GM23338 (cell line): ENCODE data around the gene GPHA2. TPM values are rescaled to one million over a fixed set of nuclear protein-coding genes. Genes with fewer than 3 reads are reported as not detected.

Experiments used
- ATAC-seq: fragments of 200-7000 bp; cut with Tn5 transposase; 3 replicates; pipeline ENCODE4 v1.9.1; 2020
- DNase-seq: peaks from one replicate; pipeline ENCODE4 v3.0.0-alpha.2; 2015; ENCODE audit warnings: low spot score
- H2AFZ ChIP-seq: fragments of 200-600 bp; sonication (generic); 2 replicates; pipeline ENCODE4 v1.8.0; 2016; ENCODE audit warnings: antibody characterized with exemption, mild to moderate bottlenecking, moderate library complexity
- H3F3A ChIP-seq: fragments of 200-600 bp; sonication (generic); replicated peaks from 2 replicates; pipeline ENCODE4 v1.8.0; 2017; ENCODE audit warnings: antibody characterized with exemption, mixed run types, low read depth
- H3K27ac ChIP-seq: fragments of 200-600 bp; sonication (generic); 2 replicates; pipeline ENCODE4 v1.6.1; 2016; ENCODE audit warnings: low read depth
- H3K27me3 ChIP-seq: fragments of 200-600 bp; sonication (generic); 2 replicates; pipeline ENCODE4 v1.8.0; 2016; ENCODE audit warnings: mild to moderate bottlenecking, mixed run types, moderate library complexity; ENCODE audit not compliant: insufficient read depth
- H3K36me3 ChIP-seq: fragments of 200-600 bp; sonication (generic); 2 replicates; pipeline ENCODE4 v1.8.0; 2016; ENCODE audit warnings: mild to moderate bottlenecking; ENCODE audit not compliant: insufficient read depth
- H3K4me1 ChIP-seq: fragments of 200-600 bp; sonication (generic); 2 replicates; pipeline ENCODE4 v1.8.0; 2016; ENCODE audit warnings: mild to moderate bottlenecking, moderate library complexity; ENCODE audit not compliant: insufficient read depth
- H3K4me2 ChIP-seq: fragments of 200-600 bp; sonication (generic); 2 replicates; pipeline ENCODE4 v1.7.1; 2017; ENCODE audit warnings: mixed run types
- H3K4me3 ChIP-seq: fragments of 200-600 bp; sonication (generic); 2 replicates; pipeline ENCODE4 v1.6.1; 2016; ENCODE audit warnings: mixed run types
- H3K79me2 ChIP-seq: fragments of 200-600 bp; sonication (generic); replicated peaks from 2 replicates; pipeline ENCODE4 v1.8.0; 2017; ENCODE audit warnings: mild to moderate bottlenecking; ENCODE audit not compliant: insufficient read depth
- H3K9me2 ChIP-seq: fragments of 200-600 bp; sonication (generic); 2 replicates; pipeline ENCODE4 v1.8.0; 2017; ENCODE audit not compliant: insufficient read depth
- H4K20me1 ChIP-seq: fragments of 200-600 bp; sonication (generic); replicated peaks from 2 replicates; pipeline ENCODE4 v1.8.0; 2017; ENCODE audit warnings: mild to moderate bottlenecking; ENCODE audit not compliant: insufficient read depth
- H3K27ac Mint-ChIP-seq: 2 replicates; pipeline ENCODE4 v1.8.0; 2020; ENCODE audit warnings: inconsistent platforms, mild to moderate bottlenecking, moderate library complexity, mixed read lengths
- H3K27me3 Mint-ChIP-seq: 3 replicates; pipeline ENCODE4 v1.8.0; 2022; ENCODE audit warnings: low read depth, mild to moderate bottlenecking, moderate library complexity, mixed read lengths, inconsistent platforms; ENCODE audit not compliant: insufficient read depth, poor library complexity
- H3K36me3 Mint-ChIP-seq: 3 replicates; pipeline ENCODE4 v1.8.0; 2021; ENCODE audit warnings: low read depth, mild to moderate bottlenecking, inconsistent platforms, moderate library complexity, mixed read lengths
- H3K4me1 Mint-ChIP-seq: 3 replicates; pipeline ENCODE4 v1.8.0; 2020; ENCODE audit warnings: mild to moderate bottlenecking, inconsistent platforms, mixed read lengths
- H3K4me3 Mint-ChIP-seq: 3 replicates; pipeline ENCODE4 v1.8.0; 2021; ENCODE audit warnings: moderate library complexity, mild to moderate bottlenecking, inconsistent platforms, mixed read lengths
- H3K9me3 Mint-ChIP-seq: 3 replicates; pipeline ENCODE4 v1.8.0; 2020; ENCODE audit warnings: moderate library complexity, mild to moderate bottlenecking, inconsistent platforms, mixed read lengths
- CREB1 ChIP-seq: fragments of 250-450 bp; sonication (Bioruptor Pico); IDR thresholded peaks from 2 replicates; pipeline ENCODE4 v1.5.0; 2020; ENCODE audit warnings: low read depth, mild to moderate bottlenecking, moderate library complexity
- EZH2 ChIP-seq: fragments of 200-600 bp; sonication (generic); IDR thresholded peaks from one replicate; pipeline ENCODE4 v1.8.0; 2017; ENCODE audit warnings: antibody characterized with exemption, mild to moderate bottlenecking, low read depth; ENCODE audit not compliant: unreplicated experiment
- NANOG ChIP-seq: IDR thresholded peaks from 2 replicates; pipeline ENCODE4 v1.6.1; 2016; ENCODE audit warnings: antibody characterized with exemption, borderline replicate concordance
- POLR2AphosphoS5 ChIP-seq: IDR thresholded peaks from 2 replicates; pipeline ENCODE4 v1.6.1; 2016; ENCODE audit warnings: antibody characterized with exemption, low read depth
- STAT1 ChIP-seq: IDR thresholded peaks from one replicate; pipeline ENCODE4 v1.6.1; 2016; ENCODE audit warnings: antibody characterized with exemption; ENCODE audit not compliant: unreplicated experiment
- ZNF114 ChIP-seq: fragments of 250-450 bp; sonication (Bioruptor Pico); IDR thresholded peaks from 2 replicates; pipeline ENCODE4 v1.5.0; 2020; ENCODE audit warnings: mild to moderate bottlenecking, moderate library complexity
- ZNF331 ChIP-seq: fragments of 250-450 bp; sonication (Bioruptor Pico); IDR thresholded peaks from 2 replicates; pipeline ENCODE4 v1.5.0; 2020; ENCODE audit warnings: low read depth, mild to moderate bottlenecking, moderate library complexity
- polyA plus RNA-seq: library from polyadenylated mRNA; unstranded; fragments of >200 nt; fragmentation: Nextera tagmentation; extraction: Ambion mirVana; gene quantifications from 2 replicates; pipeline ENCODE4 v1.2.1, GENCODE V29; 2016
- total RNA-seq: library from RNA; depleted of rRNA; stranded (reverse); fragments of >200 nt; shearing (Covaris generic); gene quantifications from 2 replicates; pipeline ENCODE4 v1.2.3, GENCODE V29; 2014
- TF ChIP-seq, protein P1 (sequence below): fragments of 250-450 bp; sonication (Bioruptor Pico); IDR thresholded peaks from 2 replicates; pipeline ENCODE4 v1.5.0; 2020; ENCODE audit warnings: mild to moderate bottlenecking, moderate library complexity
- TF ChIP-seq, protein P2 (sequence below): IDR thresholded peaks from 2 replicates; pipeline ENCODE4 v1.6.1; 2016; ENCODE audit warnings: antibody characterized with exemption

The GPHA2 gene
- total and polyA plus RNA-seq, 2 experiments from 2014 or later: 0.83 to 1.8 TPM

DNA sequence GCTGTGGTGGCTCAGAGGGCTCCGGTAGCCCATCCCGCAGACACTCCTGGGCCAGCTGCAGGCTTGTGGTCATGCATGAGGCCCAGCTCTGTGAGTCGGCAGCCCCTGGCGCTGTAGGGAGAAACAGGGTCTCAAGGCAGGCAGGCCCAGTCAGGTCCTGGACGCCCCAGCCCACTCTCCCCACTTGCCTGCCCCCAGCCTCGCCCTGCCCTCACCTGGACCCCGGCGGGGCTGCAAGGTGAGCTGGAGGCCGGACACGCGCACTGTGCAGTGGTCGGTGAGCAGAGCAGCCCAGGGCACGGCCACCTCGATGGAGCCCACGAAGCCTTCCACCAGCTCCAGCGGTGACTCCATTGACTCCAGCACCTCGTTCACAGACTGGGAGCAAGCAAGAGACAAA lies 21.6 kb downstream of the GPHA2 start:
- Histone ChIP-seq H3F3A (no peaks in the 10 kb centered on the region), H4K20me1 (no peaks in the 10 kb centered on the region), H3K9me2 (no peaks in the 10 kb centered on the region), H2AFZ (no peak overlapping the region), H3K27ac (no peak overlapping the region), H3K4me3 (no peak overlapping the region), H3K4me1 (peaks cover 8% of the 10 kb centered on the region), H3K27me3 (no peaks in the 10 kb centered on the region), H3K79me2 (no peaks in the 10 kb centered on the region; the same call in 1 of the 2 replicates), H3K36me3 (no peaks in the 10 kb centered on the region), H3K4me2 (no peak overlapping the region)
- ATAC-seq (no peak), DNase-seq (no peak)
- Mint-ChIP-seq H3K27ac (no peak overlapping the region; the same call in 1 of the 2 replicates), H3K36me3 (peaks cover 6% of the 10 kb centered on the region), H3K27me3 (peaks cover 7% of the 10 kb centered on the region), H3K4me1 (peaks cover 17% of the 10 kb centered on the region), H3K4me3 (no peak overlapping the region), H3K9me3 (no peaks in the 10 kb centered on the region)
- TF ChIP-seq EZH2: no peak
- no peak for TF ChIP-seq ZNF331
- TF ChIP-seq, protein P1, sequence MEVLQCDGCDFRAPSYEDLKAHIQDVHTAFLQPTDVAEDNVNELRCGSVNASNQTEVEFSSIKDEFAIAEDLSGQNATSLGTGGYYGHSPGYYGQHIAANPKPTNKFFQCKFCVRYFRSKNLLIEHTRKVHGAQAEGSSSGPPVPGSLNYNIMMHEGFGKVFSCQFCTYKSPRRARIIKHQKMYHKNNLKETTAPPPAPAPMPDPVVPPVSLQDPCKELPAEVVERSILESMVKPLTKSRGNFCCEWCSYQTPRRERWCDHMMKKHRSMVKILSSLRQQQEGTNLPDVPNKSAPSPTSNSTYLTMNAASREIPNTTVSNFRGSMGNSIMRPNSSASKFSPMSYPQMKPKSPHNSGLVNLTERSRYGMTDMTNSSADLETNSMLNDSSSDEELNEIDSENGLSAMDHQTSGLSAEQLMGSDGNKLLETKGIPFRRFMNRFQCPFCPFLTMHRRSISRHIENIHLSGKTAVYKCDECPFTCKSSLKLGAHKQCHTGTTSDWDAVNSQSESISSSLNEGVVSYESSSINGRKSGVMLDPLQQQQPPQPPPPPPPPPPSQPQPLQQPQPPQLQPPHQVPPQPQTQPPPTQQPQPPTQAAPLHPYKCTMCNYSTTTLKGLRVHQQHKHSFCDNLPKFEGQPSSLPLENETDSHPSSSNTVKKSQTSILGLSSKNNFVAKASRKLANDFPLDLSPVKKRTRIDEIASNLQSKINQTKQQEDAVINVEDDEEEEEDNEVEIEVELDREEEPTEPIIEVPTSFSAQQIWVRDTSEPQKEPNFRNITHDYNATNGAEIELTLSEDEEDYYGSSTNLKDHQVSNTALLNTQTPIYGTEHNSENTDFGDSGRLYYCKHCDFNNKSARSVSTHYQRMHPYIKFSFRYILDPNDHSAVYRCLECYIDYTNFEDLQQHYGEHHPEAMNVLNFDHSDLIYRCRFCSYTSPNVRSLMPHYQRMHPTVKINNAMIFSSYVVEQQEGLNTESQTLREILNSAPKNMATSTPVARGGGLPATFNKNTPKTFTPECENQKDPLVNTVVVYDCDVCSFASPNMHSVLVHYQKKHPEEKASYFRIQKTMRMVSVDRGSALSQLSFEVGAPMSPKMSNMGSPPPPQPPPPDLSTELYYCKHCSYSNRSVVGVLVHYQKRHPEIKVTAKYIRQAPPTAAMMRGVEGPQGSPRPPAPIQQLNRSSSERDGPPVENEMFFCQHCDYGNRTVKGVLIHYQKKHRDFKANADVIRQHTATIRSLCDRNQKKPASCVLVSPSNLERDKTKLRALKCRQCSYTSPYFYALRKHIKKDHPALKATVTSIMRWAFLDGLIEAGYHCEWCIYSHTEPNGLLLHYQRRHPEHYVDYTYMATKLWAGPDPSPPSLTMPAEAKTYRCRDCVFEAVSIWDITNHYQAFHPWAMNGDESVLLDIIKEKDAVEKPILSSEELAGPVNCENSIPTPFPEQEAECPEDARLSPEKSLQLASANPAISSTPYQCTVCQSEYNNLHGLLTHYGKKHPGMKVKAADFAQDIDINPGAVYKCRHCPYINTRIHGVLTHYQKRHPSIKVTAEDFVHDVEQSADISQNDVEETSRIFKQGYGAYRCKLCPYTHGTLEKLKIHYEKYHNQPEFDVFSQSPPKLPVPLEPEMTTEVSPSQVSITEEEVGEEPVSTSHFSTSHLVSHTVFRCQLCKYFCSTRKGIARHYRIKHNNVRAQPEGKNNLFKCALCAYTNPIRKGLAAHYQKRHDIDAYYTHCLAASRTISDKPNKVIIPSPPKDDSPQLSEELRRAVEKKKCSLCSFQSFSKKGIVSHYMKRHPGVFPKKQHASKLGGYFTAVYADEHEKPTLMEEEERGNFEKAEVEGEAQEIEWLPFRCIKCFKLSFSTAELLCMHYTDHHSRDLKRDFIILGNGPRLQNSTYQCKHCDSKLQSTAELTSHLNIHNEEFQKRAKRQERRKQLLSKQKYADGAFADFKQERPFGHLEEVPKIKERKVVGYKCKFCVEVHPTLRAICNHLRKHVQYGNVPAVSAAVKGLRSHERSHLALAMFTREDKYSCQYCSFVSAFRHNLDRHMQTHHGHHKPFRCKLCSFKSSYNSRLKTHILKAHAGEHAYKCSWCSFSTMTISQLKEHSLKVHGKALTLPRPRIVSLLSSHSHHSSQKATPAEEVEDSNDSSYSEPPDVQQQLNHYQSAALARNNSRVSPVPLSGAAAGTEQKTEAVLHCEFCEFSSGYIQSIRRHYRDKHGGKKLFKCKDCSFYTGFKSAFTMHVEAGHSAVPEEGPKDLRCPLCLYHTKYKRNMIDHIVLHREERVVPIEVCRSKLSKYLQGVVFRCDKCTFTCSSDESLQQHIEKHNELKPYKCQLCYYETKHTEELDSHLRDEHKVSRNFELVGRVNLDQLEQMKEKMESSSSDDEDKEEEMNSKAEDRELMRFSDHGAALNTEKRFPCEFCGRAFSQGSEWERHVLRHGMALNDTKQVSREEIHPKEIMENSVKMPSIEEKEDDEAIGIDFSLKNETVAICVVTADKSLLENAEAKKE (CRISPR knock-in tag): no peak
- no peak for TF ChIP-seq POLR2AphosphoS5
- TF ChIP-seq, protein P2, sequence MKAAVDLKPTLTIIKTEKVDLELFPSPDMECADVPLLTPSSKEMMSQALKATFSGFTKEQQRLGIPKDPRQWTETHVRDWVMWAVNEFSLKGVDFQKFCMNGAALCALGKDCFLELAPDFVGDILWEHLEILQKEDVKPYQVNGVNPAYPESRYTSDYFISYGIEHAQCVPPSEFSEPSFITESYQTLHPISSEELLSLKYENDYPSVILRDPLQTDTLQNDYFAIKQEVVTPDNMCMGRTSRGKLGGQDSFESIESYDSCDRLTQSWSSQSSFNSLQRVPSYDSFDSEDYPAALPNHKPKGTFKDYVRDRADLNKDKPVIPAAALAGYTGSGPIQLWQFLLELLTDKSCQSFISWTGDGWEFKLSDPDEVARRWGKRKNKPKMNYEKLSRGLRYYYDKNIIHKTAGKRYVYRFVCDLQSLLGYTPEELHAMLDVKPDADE: no peak
- no peak for TF ChIP-seq ZNF114 (CRISPR knock-in tag)
- no peak for TF ChIP-seq CREB1
- no peak for TF ChIP-seq STAT1
- TF ChIP-seq NANOG: no peak
